ENCODE data around the gene HSDL2.

HSDL2 gene

DNA sequence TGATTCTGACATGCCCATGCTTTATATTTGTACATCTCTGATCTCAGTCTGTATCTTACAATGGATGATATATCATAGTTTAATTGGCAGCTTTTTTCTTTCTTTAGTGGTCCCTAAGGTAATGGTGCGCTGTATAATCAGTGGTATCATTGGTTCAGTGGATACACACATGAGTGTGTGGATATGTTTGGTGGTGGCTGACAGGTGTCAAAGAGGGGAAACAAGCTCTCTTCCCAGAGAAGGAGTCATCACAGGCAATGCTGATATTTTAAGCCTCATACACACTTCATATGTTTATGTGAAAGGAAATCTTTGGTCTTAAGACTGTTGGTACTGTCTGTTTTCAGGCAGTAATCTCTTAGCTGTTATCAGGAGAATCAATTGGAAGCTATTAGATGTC is 54.6 kb downstream of the HSDL2 start:
- no peak overlapping the region for H3K4me3 Mint-ChIP-seq
- DNase-seq = no peak
- H3K27ac Mint-ChIP-seq = no peak overlapping the region
- peaks cover 4% of the 10 kb centered on the region for H3K36me3 Mint-ChIP-seq (ENCODE audit: low read depth)
- H3K4me1 Mint-ChIP-seq = no peaks in the 10 kb centered on the region
- H3K27me3 Mint-ChIP-seq = no peaks in the 10 kb centered on the region
- H3K9me3 Mint-ChIP-seq = no peaks in the 10 kb centered on the region
- no peak for ATAC-seq

DNA sequence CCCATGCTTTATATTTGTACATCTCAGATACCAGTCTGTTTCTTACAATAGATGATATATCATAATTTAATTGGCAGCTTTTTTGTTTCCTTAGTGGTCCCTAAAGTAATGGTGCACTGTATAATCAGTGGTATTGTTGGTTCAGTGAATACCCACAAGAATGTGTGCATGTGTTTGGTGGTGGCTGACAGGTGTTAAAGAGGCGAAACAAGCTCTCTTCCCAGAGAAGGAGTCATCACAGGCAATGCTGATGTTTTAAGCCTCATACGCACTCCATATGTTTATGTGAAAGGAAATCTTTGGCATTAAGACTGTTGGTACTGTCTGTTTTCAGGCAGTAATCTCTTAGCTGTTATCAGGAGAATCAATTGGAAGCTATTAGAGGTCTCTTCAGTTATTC is 57.5 kb downstream of the HSDL2 start:
- ATAC-seq (no peak), DNase-seq (no peak)
- Mint-ChIP-seq H3K36me3 (ENCODE audit: low read depth) (peaks cover 10% of the 10 kb centered on the region), H3K27ac (no peak overlapping the region), H3K4me1 (no peaks in the 10 kb centered on the region), H3K27me3 (no peaks in the 10 kb centered on the region), H3K9me3 (no peaks in the 10 kb centered on the region), H3K4me3 (no peak overlapping the region)

- Mint-ChIP-seq H3K27ac (no peak overlapping the region), H3K4me1 (no peaks in the 10 kb centered on the region), H3K27me3 (no peaks in the 10 kb centered on the region), H3K9me3 (no peaks in the 10 kb centered on the region), H3K4me3 (no peak overlapping the region), H3K36me3 (ENCODE audit: low read depth) (peaks cover 6% of the 10 kb centered on the region)
- ATAC-seq (no peak), DNase-seq (no peak)
These were observed 59.3 kb downstream of the HSDL2 start for GRCh38 chr9:112439171-112439570.

- Mint-ChIP-seq H3K27ac (no peak overlapping the region), H3K4me1 (no peaks in the 10 kb centered on the region), H3K9me3 (no peaks in the 10 kb centered on the region), H3K27me3 (no peaks in the 10 kb centered on the region), H3K4me3 (no peak overlapping the region), H3K36me3 (ENCODE audit: low read depth) (peaks cover 6% of the 10 kb centered on the region)
- DNase-seq = no peak
- no peak for ATAC-seq
These were observed 59.9 kb downstream of the HSDL2 start for GRCh38 chr9:112439825-112440224.

DNA sequence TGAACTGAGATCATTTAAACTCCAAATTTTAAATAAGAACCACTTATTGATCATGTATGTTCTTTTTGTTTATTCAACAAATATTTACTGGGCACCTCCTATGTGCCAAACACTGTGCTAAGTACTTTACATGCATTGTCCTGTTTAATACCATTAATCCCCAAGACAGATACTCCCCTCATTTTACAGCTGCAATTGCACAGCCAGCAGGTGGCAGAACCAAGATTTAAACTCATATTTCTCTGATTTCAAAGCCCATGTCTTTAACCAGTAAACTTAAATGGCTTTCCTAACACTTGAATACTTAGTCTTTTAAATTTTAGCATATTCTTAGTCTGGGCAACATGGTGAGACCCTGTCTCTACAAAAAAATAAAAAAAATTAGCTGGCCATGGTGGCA is 63.3 kb downstream of the HSDL2 start:
- no peaks in the 10 kb centered on the region for H3K9me3 Mint-ChIP-seq
- no peak overlapping the region for H3K27ac Mint-ChIP-seq
- peaks cover 6% of the 10 kb centered on the region for H3K36me3 Mint-ChIP-seq (ENCODE audit: low read depth)
- peaks cover 6% of the 10 kb centered on the region for H3K4me1 Mint-ChIP-seq
- H3K4me3 Mint-ChIP-seq = no peak overlapping the region
- peak; percentile 10 for DNase-seq
- ATAC-seq = no peak
- H3K27me3 Mint-ChIP-seq = no peaks in the 10 kb centered on the region

- no peak for DNase-seq
- H3K27ac Mint-ChIP-seq = no peak overlapping the region
- H3K27me3 Mint-ChIP-seq = no peaks in the 10 kb centered on the region
- ATAC-seq = no peak
- peaks cover 6% of the 10 kb centered on the region for H3K36me3 Mint-ChIP-seq (ENCODE audit: low read depth)
- no peaks in the 10 kb centered on the region for H3K9me3 Mint-ChIP-seq
- peaks cover 6% of the 10 kb centered on the region for H3K4me1 Mint-ChIP-seq
- no peak overlapping the region for H3K4me3 Mint-ChIP-seq
These were observed 63.7 kb downstream of the HSDL2 start for GRCh38 chr9:112443636-112444035.

- peaks cover 6% of the 10 kb centered on the region for H3K36me3 Mint-ChIP-seq (ENCODE audit: low read depth)
- DNase-seq = no peak
- H3K4me3 Mint-ChIP-seq = no peak overlapping the region
- no peak overlapping the region for H3K27ac Mint-ChIP-seq
- peaks cover 6% of the 10 kb centered on the region for H3K4me1 Mint-ChIP-seq
- H3K9me3 Mint-ChIP-seq = no peaks in the 10 kb centered on the region
- H3K27me3 Mint-ChIP-seq = no peaks in the 10 kb centered on the region
- ATAC-seq = no peak
These were observed 65.3 kb downstream of the HSDL2 start for GRCh38 chr9:112445196-112445595.

GRCh38 chr9:112446080-112446479 is 66.2 kb downstream of the HSDL2 start:
- Mint-ChIP-seq H3K27me3 (no peaks in the 10 kb centered on the region), H3K9me3 (no peaks in the 10 kb centered on the region), H3K4me3 (no peak overlapping the region), H3K36me3 (ENCODE audit: low read depth) (peaks cover 4% of the 10 kb centered on the region), H3K4me1 (peaks cover 6% of the 10 kb centered on the region), H3K27ac (no peak overlapping the region)
- no peak for DNase-seq
- no peak for ATAC-seq

- Mint-ChIP-seq H3K4me1 (peaks cover 6% of the 10 kb centered on the region), H3K4me3 (no peak overlapping the region), H3K36me3 (ENCODE audit: low read depth) (peaks cover 2% of the 10 kb centered on the region), H3K27me3 (no peaks in the 10 kb centered on the region), H3K9me3 (no peaks in the 10 kb centered on the region), H3K27ac (no peak overlapping the region)
- DNase-seq = no peak
- no peak for ATAC-seq
These were observed 66.6 kb downstream of the HSDL2 start for GRCh38 chr9:112446526-112446925.

DNA sequence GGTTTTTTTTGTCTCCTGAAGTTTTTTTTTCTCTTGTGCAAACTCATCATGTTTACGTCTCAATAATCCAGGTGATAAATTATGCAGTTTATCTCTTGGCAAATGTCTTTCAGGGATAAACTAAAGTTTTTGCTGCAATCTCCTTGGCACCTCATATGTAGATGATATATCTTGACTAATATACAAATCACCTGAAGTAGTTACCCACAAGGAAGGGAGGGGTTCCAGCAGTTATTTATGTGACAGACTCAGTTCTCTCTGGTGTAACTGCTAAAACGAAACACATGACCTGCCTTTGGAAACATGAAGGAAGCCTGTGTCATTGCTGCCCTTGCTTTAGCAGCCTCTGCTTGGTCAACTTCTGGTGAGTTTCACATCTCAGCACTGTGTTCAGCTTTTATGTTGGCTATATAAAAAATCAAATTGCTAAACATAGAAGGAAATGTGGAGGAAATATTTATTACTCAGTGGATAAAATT is 67.4 kb downstream of the HSDL2 start:
- Mint-ChIP-seq H3K27me3 (no peaks in the 10 kb centered on the region), H3K36me3 (ENCODE audit: low read depth) (peaks cover under 1% of the 10 kb centered on the region), H3K4me1 (peaks cover 6% of the 10 kb centered on the region), H3K9me3 (no peaks in the 10 kb centered on the region), H3K4me3 (no peak overlapping the region), H3K27ac (no peak overlapping the region)
- DNase-seq (no peak), ATAC-seq (no peak)

DNA sequence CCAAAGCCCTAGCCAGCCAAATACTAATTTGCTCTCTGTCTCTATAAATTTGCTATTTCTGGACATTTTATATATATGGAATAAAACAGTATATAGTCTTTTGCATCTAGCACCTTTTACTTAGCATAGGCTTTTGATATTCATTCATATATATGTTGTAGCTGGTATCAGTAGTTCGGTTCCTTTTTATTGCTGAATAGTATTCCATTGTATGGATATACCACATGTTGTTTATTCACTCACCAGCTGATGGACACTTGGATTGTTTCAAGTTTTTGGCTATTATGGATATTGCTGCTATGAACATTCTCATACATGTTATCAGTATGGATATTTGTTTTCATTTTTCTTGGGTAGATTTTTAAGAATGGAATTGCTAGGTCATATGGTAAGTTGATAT is 82.9 kb downstream of the HSDL2 start:
- ATAC-seq (no peak), DNase-seq (no peak)
- peaks cover 29% of the 10 kb centered on the region for H3K36me3 Mint-ChIP-seq (ENCODE audit: low read depth)
- H3K4me1 Mint-ChIP-seq = peaks cover 2% of the 10 kb centered on the region
- H3K9me3 Mint-ChIP-seq = peaks cover 6% of the 10 kb centered on the region
- no peaks in the 10 kb centered on the region for H3K27me3 Mint-ChIP-seq
- no peak overlapping the region for H3K27ac Mint-ChIP-seq
- no peak overlapping the region for H3K4me3 Mint-ChIP-seq

DNA sequence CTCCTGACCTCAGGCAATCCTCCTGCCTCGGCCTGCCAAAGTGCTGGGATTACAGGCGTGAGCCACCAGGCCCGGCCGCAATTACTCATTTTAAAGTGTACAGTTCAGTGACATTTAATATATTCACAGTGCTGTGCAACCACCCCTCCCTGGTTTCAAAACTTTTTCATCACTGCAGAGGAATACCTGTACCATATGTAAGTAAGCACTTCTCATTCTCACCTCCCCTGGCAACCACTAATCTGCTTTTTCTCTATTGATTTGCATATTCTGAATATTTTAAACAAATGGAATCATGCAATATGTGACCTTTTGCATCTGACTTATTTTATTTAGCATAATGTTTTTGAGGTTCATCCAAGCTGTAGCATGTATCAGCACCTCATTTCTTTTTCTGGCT is 85.4 kb downstream of the HSDL2 start:
- no peak for ATAC-seq
- H3K9me3 Mint-ChIP-seq = peaks cover 6% of the 10 kb centered on the region
- H3K36me3 Mint-ChIP-seq (ENCODE audit: low read depth) = peaks cover 22% of the 10 kb centered on the region
- H3K27ac Mint-ChIP-seq = no peak overlapping the region
- H3K27me3 Mint-ChIP-seq = no peaks in the 10 kb centered on the region
- DNase-seq = no peak
- H3K4me1 Mint-ChIP-seq = no peaks in the 10 kb centered on the region
- H3K4me3 Mint-ChIP-seq = no peak overlapping the region

- Mint-ChIP-seq H3K36me3 (ENCODE audit: low read depth) (peaks cover 12% of the 10 kb centered on the region), H3K4me3 (no peak overlapping the region), H3K4me1 (no peaks in the 10 kb centered on the region), H3K27me3 (no peaks in the 10 kb centered on the region), H3K9me3 (peaks cover 2% of the 10 kb centered on the region), H3K27ac (no peak overlapping the region)
- DNase-seq (no peak), ATAC-seq (no peak)
These were observed 93.1 kb downstream of the HSDL2 start for GRCh38 chr9:112472996-112473395.

DNA sequence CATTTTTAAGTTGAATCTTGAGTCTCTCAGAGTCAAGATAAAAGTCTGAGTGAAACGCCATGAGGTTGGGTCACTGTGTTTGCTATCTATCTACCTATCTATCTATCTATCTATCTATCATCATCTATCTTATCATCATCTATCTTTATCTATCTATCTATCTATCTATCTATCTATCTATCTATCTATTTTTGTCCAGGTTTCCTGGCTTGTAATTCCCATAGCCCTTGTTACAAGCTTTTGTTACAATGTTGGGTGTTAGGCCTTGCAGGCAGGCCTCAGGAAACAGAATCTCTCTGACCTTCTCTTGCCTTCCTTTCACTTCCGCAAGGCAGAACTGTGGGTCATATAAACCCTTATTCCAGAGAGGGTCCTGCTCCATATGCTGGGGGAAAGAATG is 94.1 kb downstream of the HSDL2 start:
- no peak overlapping the region for H3K4me3 Mint-ChIP-seq
- H3K27me3 Mint-ChIP-seq = no peaks in the 10 kb centered on the region
- no peak overlapping the region for H3K27ac Mint-ChIP-seq
- no peaks in the 10 kb centered on the region for H3K4me1 Mint-ChIP-seq
- ATAC-seq (no peak), DNase-seq (no peak)
- H3K9me3 Mint-ChIP-seq = peaks cover 8% of the 10 kb centered on the region
- peaks cover 17% of the 10 kb centered on the region for H3K36me3 Mint-ChIP-seq (ENCODE audit: low read depth)

- H3K27ac Mint-ChIP-seq = no peak overlapping the region
- ATAC-seq = no peak
- H3K4me1 Mint-ChIP-seq = no peaks in the 10 kb centered on the region
- peaks cover 19% of the 10 kb centered on the region for H3K36me3 Mint-ChIP-seq (ENCODE audit: low read depth)
- no peaks in the 10 kb centered on the region for H3K27me3 Mint-ChIP-seq
- no peak for DNase-seq
- no peak overlapping the region for H3K4me3 Mint-ChIP-seq
- H3K9me3 Mint-ChIP-seq = peaks cover 8% of the 10 kb centered on the region
These were observed 95.4 kb downstream of the HSDL2 start for GRCh38 chr9:112475318-112475717.

DNA sequence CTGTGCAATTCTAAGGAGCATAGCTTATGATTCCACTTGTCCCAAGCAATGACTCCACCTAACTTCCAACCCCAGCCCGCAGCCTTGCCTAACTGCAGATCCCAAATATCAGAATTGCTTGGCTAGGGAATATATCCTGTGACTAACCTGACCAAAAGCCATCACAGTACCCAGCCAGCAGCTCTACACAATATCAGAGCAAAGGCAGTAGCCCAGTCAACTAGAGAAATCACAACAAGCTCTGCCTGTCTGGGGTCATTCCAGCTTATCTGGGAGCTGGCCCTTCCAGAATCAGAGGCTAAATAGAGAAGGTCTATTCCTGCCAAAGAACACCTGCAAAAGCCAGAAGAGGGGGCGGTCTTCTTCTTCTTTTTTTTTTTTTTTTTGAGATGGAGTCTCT is 97.4 kb downstream of the HSDL2 start:
- H3K27me3 Mint-ChIP-seq = no peaks in the 10 kb centered on the region
- H3K4me1 Mint-ChIP-seq = no peaks in the 10 kb centered on the region
- peaks cover 22% of the 10 kb centered on the region for H3K36me3 Mint-ChIP-seq (ENCODE audit: low read depth)
- H3K4me3 Mint-ChIP-seq = no peak overlapping the region
- ATAC-seq (no peak), DNase-seq (no peak)
- H3K27ac Mint-ChIP-seq = no peak overlapping the region
- peaks cover 8% of the 10 kb centered on the region for H3K9me3 Mint-ChIP-seq

Data from activated naive CD8-positive, alpha-beta T cell treated with anti-CD3 and anti-CD28 coated beads, Interleukin-2, amount 50 U/mL, for 24 hours (primary cell).